H9 (cell line): ENCODE measurements around the gene MFN2. TPM values are rescaled to one million over a fixed set of nuclear protein-coding genes. Genes with fewer than 3 reads are reported as not detected.

Source experiments
- DNase-seq: peaks from one replicate; pipeline ENCODE4 v3.0.0-alpha.2; 2017
- H2AFZ ChIP-seq: one replicate; pipeline ENCODE4 v1.6.1; 2013; ENCODE audit warnings: mild to moderate bottlenecking, low read length, control low read depth, moderate library complexity
- H2AK5ac ChIP-seq: 2 replicates; pipeline ENCODE4 v1.6.1; 2013; ENCODE audit warnings: low read length, control low read depth, mixed read lengths; ENCODE audit not compliant: insufficient read length
- H2BK120ac ChIP-seq: one replicate; pipeline ENCODE4 v1.6.1; 2013; ENCODE audit warnings: low read depth, mild to moderate bottlenecking, low read length, control low read depth, inconsistent platforms; ENCODE audit not compliant: poor library complexity, severe bottlenecking
- H2BK12ac ChIP-seq: 2 replicates; pipeline ENCODE4 v1.6.1; 2013; ENCODE audit warnings: low read length, control low read depth, mixed read lengths, low read depth; ENCODE audit not compliant: insufficient read length
- H2BK15ac ChIP-seq: 2 replicates; pipeline ENCODE4 v1.6.1; 2013; ENCODE audit warnings: low read depth, low read length, control low read depth
- H2BK20ac ChIP-seq: one replicate; pipeline ENCODE4 v1.6.1; 2013; ENCODE audit warnings: low read depth, mild to moderate bottlenecking, low read length, control low read depth, inconsistent platforms; ENCODE audit not compliant: poor library complexity, severe bottlenecking
- H2BK5ac ChIP-seq: 2 replicates; pipeline ENCODE4 v1.6.1; 2013; ENCODE audit warnings: low read length, control low read depth, mixed read lengths; ENCODE audit not compliant: insufficient read length
- H3K14ac ChIP-seq: 2 replicates; pipeline ENCODE4 v1.6.1; 2013; ENCODE audit warnings: low read length, control low read depth; ENCODE audit not compliant: insufficient read depth
- H3K18ac ChIP-seq: 2 replicates; pipeline ENCODE4 v1.6.1; 2013; ENCODE audit warnings: low read depth, mild to moderate bottlenecking, mixed read lengths, low read length, control low read depth; ENCODE audit not compliant: insufficient read length
- H3K23ac ChIP-seq: 2 replicates; pipeline ENCODE4 v1.6.1; 2013; ENCODE audit warnings: low read length, control low read depth, mixed read lengths, low read depth; ENCODE audit not compliant: insufficient read length
- H3K23me2 ChIP-seq: 2 replicates; pipeline ENCODE4 v1.6.1; 2013; ENCODE audit warnings: low read depth, mild to moderate bottlenecking, mixed read lengths, low read length, control low read depth; ENCODE audit not compliant: insufficient read length, poor library complexity, severe bottlenecking
- H3K27ac ChIP-seq: 2 replicates; pipeline ENCODE4 v1.5.1; 2013; ENCODE audit warnings: low read length, control low read depth, mixed read lengths, low read depth; ENCODE audit not compliant: insufficient read length
- H3K27me3 ChIP-seq: 2 replicates; pipeline ENCODE4 v1.6.1; 2013; ENCODE audit warnings: low read length, control low read depth, inconsistent platforms; ENCODE audit not compliant: insufficient read depth
- H3K4ac ChIP-seq: 2 replicates; pipeline ENCODE4 v1.6.1; 2013; ENCODE audit warnings: low read depth, mild to moderate bottlenecking, control low read depth, inconsistent platforms, low read length, moderate library complexity
- H3K4me1 ChIP-seq: 2 replicates; pipeline ENCODE4 v1.6.1; 2013; ENCODE audit warnings: low read length, control low read depth, inconsistent platforms; ENCODE audit not compliant: insufficient read depth
- H3K4me2 ChIP-seq: 2 replicates; pipeline ENCODE4 v1.6.1; 2013; ENCODE audit warnings: low read length, control low read depth, mixed read lengths; ENCODE audit not compliant: insufficient read length, insufficient read depth
- H3K56ac ChIP-seq: 2 replicates; pipeline ENCODE4 v1.6.1; 2013; ENCODE audit warnings: low read depth, mild to moderate bottlenecking, mixed read lengths, low read length, control low read depth; ENCODE audit not compliant: insufficient read length
- H3K79me1 ChIP-seq: 2 replicates; pipeline ENCODE4 v1.6.1; 2013; ENCODE audit warnings: low read depth, mild to moderate bottlenecking, moderate library complexity, low read length, control low read depth, inconsistent platforms; ENCODE audit not compliant: insufficient read depth, poor library complexity, severe bottlenecking
- H3K79me2 ChIP-seq: 2 replicates; pipeline ENCODE4 v1.6.1; 2013; ENCODE audit warnings: low read length, control low read depth, inconsistent platforms; ENCODE audit not compliant: insufficient read depth
- H3K9ac ChIP-seq: 2 replicates; pipeline ENCODE4 v1.6.1; 2013; ENCODE audit warnings: low read length, control low read depth, mixed read lengths; ENCODE audit not compliant: insufficient read length; ENCODE audit errors: extremely low read depth
- H3K9me3 ChIP-seq: one replicate; pipeline ENCODE4 v1.6.1; 2013; ENCODE audit warnings: low read depth, low read length, inconsistent platforms; ENCODE audit not compliant: control insufficient read depth
- H3T11ph ChIP-seq: one replicate; pipeline ENCODE4 v1.6.1; 2013; ENCODE audit warnings: mild to moderate bottlenecking, low read length, control low read depth, inconsistent platforms
- H4K20me1 ChIP-seq: one replicate; pipeline ENCODE4 v1.6.1; 2013; ENCODE audit not compliant: control insufficient read depth, insufficient read length, insufficient read depth
- H4K5ac ChIP-seq: 2 replicates; pipeline ENCODE4 v1.6.1; 2013; ENCODE audit warnings: low read depth, mild to moderate bottlenecking, mixed read lengths, low read length, control low read depth; ENCODE audit not compliant: insufficient read length
- H4K8ac ChIP-seq: replicated peaks from 2 replicates; pipeline ENCODE4 v1.6.1; 2013; ENCODE audit warnings: low read length, control low read depth, mixed read lengths, low read depth; ENCODE audit not compliant: insufficient read length
- H4K91ac ChIP-seq: 2 replicates; pipeline ENCODE4 v1.6.1; 2013; ENCODE audit warnings: low read depth, mild to moderate bottlenecking, moderate library complexity, mixed read lengths, low read length, control low read depth; ENCODE audit not compliant: insufficient read length
- H3K27ac Mint-ChIP-seq, 3 experiments: 2 replicates in 2 of 3; 3 replicates in 1 of 3; pipeline ENCODE4 v1.8.0; 2020 to 2021; ENCODE audit warnings: mixed read lengths in 3 of 3, mild to moderate bottlenecking in 1 of 3, moderate library complexity in 1 of 3
- H3K27me3 Mint-ChIP-seq: 2 replicates; pipeline ENCODE4 v1.8.0; 2021; ENCODE audit warnings: low read depth, mild to moderate bottlenecking, moderate library complexity, mixed read lengths
- H3K36me3 Mint-ChIP-seq, 3 experiments: 2 replicates in 2 of 3; 3 replicates in 1 of 3; pipeline ENCODE4 v1.8.0; 2020 to 2021; ENCODE audit warnings: low read depth in 3 of 3, mixed read lengths in 3 of 3; ENCODE audit not compliant: insufficient read depth in 1 of 3
- H3K4me1 Mint-ChIP-seq, 2 experiments: 2 replicates each; pipeline ENCODE4 v1.8.0; 2020; ENCODE audit warnings: mixed read lengths in 2 of 2
- H3K4me3 Mint-ChIP-seq, 2 experiments: 2 replicates in 1 of 2; 3 replicates in 1 of 2; pipeline ENCODE4 v1.8.0; 2020 to 2021; ENCODE audit warnings: mild to moderate bottlenecking in 2 of 2, mixed read lengths in 2 of 2, moderate library complexity in 1 of 2
- H3K9me3 Mint-ChIP-seq, 2 experiments: 2 replicates in 1 of 2; 3 replicates in 1 of 2; pipeline ENCODE4 v1.8.0; 2020; ENCODE audit warnings: mild to moderate bottlenecking in 2 of 2, mixed read lengths in 2 of 2, moderate library complexity in 1 of 2
- WGBS: extraction: QIAGEN DNeasy Blood & Tissue Kit; methylation state at CpG from one replicate; pipeline ENCODE4 v1.1.7; 2013; ENCODE audit warnings: missing lambda C conversion rate, low lambda C conversion rate, mixed read lengths; ENCODE audit not compliant: insufficient read length; ENCODE audit errors: extremely low coverage; 5-methylcytosine and 5-hydroxymethylcytosine counted together
- total RNA-seq: library from RNA; stranded (reverse); gene quantifications from 2 replicates; pipeline ENCODE4 v1.2.1, GENCODE V29; 2021
- TF ChIP-seq, protein P1 (sequence below): fragments of 200-600 bp; sonication (generic); conservative IDR thresholded peaks from 3 replicates; pipeline ENCODE4 v1.8.0; 2021; ENCODE audit warnings: antibody characterized with exemption, mild to moderate bottlenecking

The MFN2 gene
- total RNA-seq, 1 experiment from 2014 or later = 61.4 TPM

DNA sequence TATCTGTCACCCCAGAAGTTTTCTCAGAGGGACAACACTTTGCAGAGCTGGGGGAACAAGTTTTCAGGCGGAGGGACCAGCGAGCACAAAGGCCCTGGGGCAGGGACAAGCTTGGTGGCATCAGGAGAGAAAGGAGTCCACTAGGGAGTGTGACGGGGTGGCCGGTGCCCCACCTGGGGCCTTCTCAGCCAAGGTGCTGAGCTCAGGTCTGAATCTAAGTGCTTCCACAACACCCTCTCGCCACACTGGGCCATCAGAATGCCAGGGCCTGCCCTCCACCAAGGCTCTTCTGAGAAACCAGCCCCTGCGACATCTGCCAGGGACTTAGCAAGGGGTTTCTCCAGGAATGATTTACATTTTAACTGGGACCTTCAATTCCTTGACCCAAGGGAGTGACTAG lies 75.0 kb downstream of the MFN2 start:
- no peak overlapping the region for H3K56ac ChIP-seq
- no peak overlapping the region for H3K4me2 ChIP-seq
- H3K14ac ChIP-seq = no peak overlapping the region; the same call in 1 of the 2 replicates
- H3K36me3 Mint-ChIP-seq = peaks cover 0 to 2% (median 0%) of the 10 kb centered on the region in 3 experiments; a peak in 1 of 7 replicates
- no peaks in the 10 kb centered on the region for H3K4me1 ChIP-seq
- H3T11ph ChIP-seq = no peak overlapping the region
- no peak overlapping the region for H3K4ac ChIP-seq
- no peak overlapping the region for H4K8ac ChIP-seq
- no peaks in the 10 kb centered on the region for H3K79me1 ChIP-seq
- H4K20me1 ChIP-seq = peaks cover 2% of the 10 kb centered on the region
- no peak overlapping the region for H3K4me3 Mint-ChIP-seq
- no peak overlapping the region for H2AK5ac ChIP-seq
- H3K9ac ChIP-seq = no peak overlapping the region
- H2BK20ac ChIP-seq = no peak overlapping the region
- H2BK12ac ChIP-seq = no peak overlapping the region
- H3K18ac ChIP-seq = no peak overlapping the region
- no peak overlapping the region for H2BK5ac ChIP-seq
- peaks cover 9 to 17% of the 10 kb centered on the region in 2 experiments for H3K4me1 Mint-ChIP-seq
- no peak for DNase-seq
- no peak overlapping the region for H2AFZ ChIP-seq
- peaks cover 16% of the 10 kb centered on the region for H3K27me3 Mint-ChIP-seq
- H3K27ac Mint-ChIP-seq = no peak overlapping the region
- no peak overlapping the region for H3K23ac ChIP-seq
- H4K5ac ChIP-seq = no peak overlapping the region
- H4K91ac ChIP-seq = no peak overlapping the region
- H3K27ac ChIP-seq = no peak overlapping the region
- no peaks in the 10 kb centered on the region for H3K79me2 ChIP-seq
- no peak overlapping the region for H2BK120ac ChIP-seq
- H3K23me2 ChIP-seq = no peaks in the 10 kb centered on the region
- H2BK15ac ChIP-seq = no peak overlapping the region
- peaks cover 0 to 3% of the 10 kb centered on the region in 2 experiments; a peak in 3 of 5 replicates for H3K9me3 Mint-ChIP-seq
- no peaks in the 10 kb centered on the region for H3K27me3 ChIP-seq
- WGBS = no CpG with 5 or more reads among the region's 6 CpGs
- H3K9me3 ChIP-seq = no peaks in the 10 kb centered on the region
- TF ChIP-seq, protein P1, sequence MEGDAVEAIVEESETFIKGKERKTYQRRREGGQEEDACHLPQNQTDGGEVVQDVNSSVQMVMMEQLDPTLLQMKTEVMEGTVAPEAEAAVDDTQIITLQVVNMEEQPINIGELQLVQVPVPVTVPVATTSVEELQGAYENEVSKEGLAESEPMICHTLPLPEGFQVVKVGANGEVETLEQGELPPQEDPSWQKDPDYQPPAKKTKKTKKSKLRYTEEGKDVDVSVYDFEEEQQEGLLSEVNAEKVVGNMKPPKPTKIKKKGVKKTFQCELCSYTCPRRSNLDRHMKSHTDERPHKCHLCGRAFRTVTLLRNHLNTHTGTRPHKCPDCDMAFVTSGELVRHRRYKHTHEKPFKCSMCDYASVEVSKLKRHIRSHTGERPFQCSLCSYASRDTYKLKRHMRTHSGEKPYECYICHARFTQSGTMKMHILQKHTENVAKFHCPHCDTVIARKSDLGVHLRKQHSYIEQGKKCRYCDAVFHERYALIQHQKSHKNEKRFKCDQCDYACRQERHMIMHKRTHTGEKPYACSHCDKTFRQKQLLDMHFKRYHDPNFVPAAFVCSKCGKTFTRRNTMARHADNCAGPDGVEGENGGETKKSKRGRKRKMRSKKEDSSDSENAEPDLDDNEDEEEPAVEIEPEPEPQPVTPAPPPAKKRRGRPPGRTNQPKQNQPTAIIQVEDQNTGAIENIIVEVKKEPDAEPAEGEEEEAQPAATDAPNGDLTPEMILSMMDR = no peak
